SHP77 treated with DMSO at 0.1 percent for 48 hours (cell line): ENCODE data around the gene ERN1.

Experiments used
- DNase-seq: peaks from one replicate; lab custom pipeline; 2025; lab: John Stamatoyannopoulos, UW

The ERN1 gene

DNA sequence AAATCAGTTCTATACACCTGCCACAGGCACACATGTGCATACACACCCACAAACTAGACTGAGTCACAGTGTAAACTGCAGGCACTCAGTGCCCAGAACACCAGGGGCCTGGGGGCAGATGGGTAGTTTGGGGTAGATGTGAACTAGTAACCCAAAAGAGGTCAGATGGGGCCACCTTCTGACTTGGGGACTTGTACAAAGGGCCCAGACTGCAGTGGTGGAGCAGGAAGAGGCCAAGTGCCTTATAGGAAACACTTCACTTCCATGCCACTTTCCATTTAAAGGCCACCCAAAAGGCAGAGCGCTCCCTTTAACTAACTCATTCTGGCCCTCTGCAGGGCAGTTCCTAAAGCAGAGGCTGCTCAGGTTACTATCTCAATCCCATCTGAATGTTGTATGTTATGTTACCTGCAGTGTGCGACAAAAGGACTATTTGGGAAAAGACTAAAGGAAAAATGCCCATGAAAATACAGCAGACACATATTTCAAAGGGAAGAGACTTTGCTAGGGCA, 27.8 kb upstream of the ERN1 start:
- no peak for DNase-seq

DNA sequence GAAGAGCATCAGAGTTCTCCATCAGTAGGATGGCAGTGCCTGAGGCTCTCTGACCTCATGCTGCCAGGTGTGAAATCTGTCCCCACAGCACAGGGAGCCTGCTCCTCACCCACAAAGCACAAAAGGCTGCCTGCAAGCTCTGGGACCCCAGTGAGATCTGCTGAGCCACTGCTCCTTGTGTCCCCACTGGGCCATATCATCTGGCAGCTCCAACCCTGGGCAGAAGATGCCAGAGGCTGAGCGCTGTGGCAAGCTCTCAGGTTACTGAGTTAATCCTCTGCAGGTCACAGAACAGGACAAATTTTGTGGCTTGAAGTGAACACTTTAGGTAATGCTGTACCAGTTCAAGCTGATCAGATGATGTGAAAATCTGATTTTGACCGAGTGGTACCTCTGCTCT, 26.7 kb upstream of the ERN1 start:
- DNase-seq = no peak

DNA sequence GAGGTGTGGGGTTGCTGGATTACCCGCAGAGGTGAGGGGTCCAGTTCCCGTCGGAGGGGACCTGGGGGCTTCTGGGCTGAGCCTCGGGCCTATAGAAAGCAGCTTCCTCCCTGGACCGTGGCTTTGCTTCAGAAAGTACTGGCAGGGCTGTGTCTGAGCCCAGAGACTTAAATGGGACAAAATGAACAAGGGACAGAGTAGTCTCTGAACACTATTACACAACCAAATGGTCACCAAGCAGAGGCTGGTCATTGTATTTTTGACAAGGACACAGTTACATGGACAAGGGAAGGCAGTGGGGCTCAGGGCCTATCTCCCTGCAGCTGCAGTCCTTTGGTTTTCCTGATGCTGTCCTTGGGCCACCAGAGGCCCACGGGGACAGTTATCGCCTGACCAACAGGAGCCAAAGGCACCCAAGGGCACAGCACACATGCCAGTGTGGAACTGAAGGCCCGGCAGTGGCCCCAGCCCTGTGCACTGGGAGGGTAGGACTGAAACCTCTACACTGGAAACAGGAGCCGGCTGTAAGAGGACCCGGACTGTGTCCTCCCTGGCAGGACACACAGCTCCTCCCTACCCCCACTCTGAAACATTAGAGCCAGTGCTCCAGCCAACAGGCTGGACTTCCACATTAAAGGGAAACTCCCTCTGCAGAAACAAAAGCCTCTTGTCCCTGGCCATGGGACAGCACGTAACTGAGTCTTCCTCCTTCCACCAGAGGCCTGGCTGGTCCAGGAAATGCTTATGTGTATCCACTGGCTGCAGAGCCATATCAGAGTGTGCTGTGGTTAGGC, 26.0 kb upstream of the ERN1 start:
- no peak for DNase-seq

DNA sequence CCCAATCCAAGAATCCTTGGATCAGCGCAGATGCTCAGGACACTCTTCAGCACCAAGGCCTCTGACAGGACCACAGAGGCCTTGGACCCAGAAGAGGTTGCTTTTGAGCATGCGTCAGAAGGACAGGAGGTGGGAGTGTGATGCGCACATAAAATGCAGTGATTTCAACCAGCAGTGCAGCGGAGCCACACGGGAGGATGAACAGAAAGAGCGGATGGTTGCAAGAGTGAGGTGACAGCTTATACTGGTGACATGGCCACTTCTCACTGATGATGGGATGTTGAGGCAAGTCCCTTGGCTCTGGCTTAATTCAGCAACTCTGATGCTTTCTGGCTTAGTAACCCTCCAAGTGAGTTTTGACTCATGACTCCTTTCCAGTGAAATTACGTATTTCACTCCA, 25.2 kb upstream of the ERN1 start:
- DNase-seq = no peak

DNA sequence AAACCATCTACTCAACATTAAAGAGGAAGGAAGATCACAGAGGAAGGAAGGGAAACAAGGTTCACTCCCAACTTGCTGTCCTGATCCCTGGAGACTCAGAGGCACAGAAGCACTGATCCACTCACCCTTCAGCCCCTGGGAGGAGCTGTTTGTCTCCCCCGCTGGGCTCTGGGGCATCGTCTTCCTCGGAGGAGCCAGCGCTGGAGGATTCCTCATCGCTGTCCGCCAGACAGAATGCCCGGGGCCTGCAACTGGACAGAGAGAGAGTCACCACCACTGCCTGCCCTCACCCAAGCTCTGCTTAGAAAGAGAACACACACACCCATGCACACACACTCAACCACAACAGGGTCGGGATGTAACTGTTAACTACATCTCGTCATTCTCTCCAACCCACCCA, 24.8 kb upstream of the ERN1 start:
- DNase-seq = no peak

DNA sequence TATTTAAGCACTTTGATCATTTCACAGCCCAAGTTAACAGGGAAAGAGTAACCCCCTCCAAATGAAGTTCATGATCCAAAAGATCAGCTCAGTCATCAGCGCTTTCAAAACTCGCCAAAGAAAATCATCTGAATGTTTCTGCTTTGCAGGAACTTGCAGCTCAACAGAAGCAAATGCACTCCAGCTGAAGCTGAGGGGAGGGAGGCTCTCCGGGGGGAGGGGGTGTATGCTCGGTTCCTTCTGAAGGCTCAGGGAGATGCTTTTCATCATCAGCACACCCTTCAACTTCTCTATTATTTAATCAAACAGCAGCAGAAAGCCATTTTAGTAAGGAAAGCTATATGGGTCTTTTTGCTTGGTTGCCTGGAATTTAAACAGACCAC, 24.4 kb upstream of the ERN1 start:
- DNase-seq = no peak

DNA sequence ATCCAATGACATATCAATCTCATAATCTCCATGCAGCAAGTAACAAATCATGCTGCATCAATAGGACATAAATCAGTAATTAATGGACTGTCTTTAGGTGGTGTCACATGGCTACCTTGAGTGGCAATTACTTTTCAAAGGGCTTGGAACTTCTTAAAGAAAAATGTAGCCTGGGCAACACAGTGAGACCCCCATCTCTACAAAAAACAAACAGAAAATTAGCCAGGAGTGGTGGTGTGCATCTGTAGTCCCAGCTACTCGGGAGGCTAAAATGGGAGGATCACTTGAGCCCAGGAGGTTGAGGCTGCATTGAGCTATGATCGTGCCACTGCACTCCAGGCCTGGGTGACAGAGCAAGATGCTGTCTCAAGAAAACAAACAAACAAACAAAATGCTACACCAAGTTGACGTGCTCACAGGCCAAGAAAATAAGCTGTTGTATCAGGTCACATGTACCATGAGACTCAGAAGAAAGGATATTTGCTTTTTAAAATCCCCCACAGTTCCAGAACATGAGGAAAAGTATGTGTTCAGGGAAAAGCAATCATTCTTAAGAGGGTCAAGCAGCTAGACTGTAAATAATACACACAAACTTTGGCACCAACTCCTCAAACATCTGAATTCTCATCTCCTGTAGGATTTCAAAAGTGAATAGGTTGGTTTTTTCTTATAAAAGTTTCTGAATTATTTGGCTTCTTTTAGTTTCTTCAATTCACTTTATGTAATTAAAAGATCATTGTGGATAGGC, 23.8 kb upstream of the ERN1 start:
- DNase-seq = no peak

DNA sequence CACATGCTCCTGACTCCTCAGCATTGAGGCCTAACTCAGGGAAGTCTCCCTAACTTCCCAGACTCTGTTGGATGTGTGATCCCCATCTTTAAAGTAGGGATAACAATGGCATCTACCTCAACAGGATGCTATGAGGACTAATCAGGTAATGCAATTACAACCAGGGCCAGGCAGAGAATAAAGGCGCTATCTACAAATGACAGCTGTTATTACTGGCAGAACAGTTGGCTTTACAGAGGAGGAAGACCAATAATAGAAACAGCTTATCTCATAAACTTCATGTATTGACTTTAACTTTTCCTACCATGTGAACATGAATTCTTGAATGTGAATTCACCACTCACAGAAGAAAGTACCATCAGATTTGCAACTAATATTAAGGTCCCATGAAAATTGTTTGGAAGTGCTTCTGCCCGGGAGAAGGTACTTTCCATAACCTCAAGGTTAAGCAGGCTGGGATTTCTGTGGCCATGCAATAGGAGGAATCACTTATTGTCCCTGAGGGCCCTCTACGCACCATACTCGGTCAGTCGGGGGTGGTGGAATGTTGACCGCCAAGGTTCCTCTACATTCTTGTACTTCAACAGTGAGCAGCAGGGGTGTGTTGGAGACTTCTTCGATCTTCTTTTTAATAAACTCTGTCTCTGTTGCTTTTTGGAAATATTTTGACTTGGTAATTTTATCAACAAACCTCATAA, 22.6 kb upstream of the ERN1 start:
- no peak for DNase-seq

DNA sequence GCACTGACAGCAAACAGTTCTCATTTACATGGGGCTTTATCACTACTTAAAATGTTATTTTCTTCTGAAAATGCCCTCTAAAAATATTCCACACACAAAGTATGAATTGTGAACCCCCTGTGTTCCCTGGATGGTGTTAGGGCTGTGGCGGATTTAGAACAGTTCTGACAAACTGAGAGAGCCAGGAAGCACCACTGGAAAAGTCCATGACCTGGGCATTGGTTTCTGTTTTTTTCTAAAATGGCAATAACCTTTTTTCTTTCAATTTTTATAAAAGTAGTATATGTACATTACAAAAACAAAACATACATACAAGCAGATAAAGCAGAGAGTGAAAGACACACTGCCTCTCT, 21.0 kb upstream of the ERN1 start:
- DNase-seq = no peak

DNA sequence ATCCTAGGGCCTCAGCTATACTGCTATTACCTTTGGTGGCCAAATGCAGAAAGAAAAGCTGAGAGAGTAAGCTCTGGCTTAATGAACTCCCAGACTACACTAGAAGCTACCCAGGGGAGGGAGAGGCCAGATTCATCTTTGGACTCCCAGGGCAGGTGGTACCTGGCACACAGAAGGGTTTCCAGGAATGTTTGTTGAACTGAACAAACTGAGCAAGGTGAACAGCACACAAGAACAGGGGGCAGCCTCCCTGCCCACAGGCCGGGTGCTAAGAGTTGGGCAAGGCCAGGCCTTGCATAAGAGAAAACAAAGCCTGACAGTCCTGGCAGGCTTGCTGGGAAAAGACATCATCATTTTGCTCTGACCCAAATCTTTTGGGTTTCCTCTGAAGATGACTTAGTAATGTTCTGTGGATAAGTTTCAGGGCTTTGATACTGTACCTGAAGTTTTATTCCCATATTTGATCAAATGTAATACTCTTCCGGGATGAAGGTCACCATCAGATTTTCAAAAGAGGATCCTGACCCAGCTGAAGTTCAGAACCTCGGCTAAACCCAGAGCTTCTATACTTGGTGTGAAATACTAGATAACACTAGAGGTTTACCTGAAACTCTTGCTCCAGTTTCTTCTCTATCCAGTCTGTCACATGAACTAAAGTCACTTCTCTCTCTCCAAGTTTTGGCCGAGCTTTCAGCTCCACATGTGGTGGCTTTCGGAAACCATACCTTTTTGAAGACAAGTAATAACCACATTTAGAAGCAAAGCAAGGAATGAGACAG, 20.5 kb upstream of the ERN1 start:
- no peak for DNase-seq

DNA sequence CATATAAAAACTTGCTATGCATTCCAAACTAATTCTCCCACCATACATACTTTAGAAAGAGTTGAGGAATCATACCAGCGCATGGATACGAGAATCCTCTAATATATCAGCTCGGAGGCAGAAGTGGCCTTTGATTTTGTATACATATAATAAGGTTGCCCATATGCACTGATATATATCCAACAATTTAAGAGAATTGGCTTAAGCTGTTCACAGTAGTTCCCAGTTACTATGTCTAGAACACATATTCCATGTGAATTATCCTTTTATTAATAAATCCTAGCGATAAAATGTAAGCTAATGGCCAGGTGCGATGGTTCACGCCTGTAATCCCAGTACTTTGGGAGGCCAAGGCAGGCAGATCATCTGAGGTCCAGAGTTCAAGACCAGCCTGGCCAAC, 19.3 kb upstream of the ERN1 start:
- DNase-seq = no peak

DNA sequence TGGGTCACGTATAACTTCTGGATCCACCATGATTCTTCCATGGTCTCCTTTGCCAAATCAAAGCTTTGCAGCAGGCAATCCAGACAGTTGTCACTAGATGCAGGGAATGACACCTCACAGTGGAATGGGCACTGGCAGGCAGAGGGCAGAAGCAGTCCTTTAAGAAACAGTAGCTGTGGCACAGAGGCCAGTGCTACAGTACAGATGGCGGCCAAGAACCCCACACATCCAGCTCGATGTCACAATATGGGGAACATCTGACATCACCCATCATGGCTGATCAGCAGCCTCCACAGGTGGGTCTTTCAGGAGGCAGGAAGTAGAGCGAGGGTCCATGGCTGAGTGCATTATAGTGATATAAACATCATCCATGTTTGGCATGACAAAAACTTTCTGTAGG, 18.8 kb upstream of the ERN1 start:
- DNase-seq = no peak

DNA sequence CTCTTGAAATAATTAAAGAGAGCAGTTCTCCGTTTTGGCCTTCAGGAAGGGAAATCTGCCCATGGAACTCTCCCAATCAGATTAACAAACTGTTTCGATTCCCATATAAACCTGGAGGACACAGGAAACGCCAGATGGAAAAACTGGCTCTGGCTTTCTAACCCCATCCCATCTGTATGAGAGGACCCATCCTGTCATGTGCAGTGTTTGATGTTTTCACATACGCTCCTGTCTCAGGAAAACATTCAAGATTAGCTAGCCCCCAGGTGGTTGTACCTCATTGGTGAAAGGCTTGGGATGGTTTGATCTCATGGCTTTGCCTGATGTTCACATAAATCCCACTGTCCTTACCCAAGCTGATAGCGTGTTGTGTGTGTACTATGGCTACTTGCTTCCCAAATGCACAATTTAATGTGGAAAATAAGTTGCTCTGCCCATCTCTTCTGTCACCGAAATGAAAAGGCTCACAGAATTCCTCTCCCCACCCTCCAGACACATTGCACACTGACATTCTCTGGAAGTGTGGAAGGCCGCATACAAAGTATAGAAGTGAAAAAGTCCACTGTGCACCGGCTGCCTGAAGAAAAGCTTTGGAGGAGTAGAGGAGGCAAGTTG, 18.2 kb upstream of the ERN1 start:
- no peak for DNase-seq

DNA sequence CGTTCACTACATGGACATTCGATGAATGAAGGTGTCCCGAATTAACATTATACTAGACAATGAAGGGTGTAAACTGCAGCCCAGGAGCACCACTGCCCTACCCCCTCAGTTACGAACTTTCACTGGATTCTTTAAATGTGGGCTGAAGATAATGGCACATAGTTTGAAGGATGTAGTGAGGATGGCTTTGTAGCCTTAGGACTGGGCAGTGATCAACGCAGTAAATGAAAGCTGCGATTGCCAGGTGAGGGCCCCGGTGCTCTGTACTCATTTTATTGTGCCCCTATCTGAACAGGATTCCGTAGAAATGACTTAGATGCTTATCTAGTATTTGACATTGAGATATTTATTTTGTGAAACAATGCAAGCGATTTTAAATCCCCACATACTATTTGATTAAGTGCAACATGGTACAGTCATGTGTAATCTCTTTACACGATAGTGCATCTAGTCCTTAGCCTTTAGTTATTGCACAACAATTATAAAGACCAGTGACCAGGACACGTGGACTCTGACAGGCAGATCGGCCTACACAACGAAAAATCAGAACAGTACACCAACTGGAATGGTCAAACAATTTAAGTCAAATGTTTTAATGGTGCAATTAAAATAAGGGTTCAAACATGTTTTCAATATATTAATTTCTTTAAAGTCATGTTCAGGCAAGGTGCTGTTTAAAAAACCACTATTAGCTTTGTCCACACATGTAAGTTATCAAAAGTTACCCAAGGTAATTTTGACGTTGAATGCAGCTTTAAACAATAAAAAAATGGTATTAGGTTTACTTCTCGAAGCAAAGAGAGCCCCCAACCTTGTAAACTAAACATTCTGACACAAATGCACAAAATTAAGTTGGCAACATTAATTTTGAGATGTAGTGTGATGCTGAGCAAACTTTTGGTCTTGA, 17.4 kb upstream of the ERN1 start:
- DNase-seq = no peak

DNA sequence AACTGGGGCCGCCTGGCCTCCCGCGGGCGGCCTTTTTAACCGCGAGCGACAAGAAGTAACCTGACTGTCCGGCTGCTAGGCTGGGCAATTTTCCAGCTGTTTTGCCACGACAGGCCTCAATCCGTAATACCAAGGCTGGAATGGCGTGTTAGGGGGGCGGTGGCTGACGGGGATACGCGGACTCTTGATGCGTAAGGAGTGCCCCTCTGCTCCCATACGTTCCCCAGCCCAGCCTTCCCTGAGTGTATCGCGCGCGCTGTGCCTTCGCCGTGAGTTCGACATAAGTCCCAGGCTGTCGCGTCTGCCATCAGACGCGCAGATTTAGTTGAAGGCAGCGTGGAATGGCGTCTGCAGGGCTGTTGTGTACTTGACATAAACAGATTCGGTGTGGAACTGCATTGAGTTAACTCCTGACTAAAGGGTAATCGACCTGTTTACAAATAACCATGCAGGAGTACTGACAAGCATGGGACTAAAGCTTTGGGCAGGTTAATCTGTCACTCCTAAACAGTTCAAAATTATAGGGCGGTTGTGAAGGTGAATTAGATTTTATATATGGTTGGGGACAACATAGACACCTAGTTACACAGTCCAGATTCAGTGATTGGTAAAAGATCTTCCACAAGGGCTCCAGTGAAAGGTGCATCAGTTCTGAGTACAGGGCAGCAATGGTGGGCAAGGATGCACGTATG, 16.6 kb upstream of the ERN1 start:
- no peak for DNase-seq

DNA sequence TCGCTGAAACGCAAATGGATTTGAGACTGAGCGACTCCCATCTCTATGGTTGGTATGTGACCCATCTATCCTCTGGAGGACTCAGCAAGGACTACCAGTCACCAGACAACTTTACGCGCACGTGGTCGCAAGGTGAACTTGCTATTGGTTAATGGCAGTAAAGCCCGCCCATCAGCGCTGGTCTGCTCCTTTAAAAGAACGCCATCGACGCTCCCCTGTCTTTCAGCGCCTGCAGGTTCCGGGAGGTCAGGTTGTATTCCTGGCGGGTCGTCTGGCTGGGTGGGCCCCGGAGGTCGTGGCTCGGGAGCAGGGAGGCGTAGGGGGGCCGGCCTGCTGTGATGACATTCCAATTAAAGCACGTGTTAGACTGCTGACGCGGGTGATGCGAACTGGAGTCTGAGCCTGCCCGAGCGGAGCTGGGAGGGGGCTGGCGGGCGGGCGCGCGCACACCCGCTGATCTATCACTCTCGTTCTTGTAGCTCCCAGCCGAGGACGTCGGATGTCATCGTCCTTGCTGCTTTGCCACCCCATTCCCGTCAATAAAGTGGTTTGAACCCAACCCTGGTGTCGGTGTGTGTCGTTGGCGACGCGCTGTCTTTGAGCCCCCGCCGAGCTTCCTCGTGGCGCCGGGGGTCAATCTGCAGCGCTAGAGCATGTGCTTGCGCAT, 15.9 kb upstream of the ERN1 start:
- peak; percentile 97 for DNase-seq

DNA sequence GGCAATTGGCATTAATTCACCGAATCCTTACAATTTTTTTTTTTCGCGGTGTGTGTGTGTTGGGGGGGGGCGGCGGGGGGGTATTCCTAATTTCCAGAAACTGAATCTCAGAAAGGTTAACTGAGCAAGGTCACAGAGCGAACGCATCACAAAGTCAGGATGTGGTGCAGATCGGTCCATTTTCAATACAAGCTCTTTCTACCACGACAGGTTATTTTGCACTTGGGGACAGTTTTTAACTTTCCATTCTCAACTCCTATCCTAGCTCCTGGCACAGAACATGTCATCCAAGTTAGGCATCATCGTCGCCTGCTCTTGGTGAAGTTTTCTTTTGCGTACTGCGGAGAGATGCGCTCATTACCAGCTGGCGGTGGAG, 15.4 kb upstream of the ERN1 start:
- no peak for DNase-seq

DNA sequence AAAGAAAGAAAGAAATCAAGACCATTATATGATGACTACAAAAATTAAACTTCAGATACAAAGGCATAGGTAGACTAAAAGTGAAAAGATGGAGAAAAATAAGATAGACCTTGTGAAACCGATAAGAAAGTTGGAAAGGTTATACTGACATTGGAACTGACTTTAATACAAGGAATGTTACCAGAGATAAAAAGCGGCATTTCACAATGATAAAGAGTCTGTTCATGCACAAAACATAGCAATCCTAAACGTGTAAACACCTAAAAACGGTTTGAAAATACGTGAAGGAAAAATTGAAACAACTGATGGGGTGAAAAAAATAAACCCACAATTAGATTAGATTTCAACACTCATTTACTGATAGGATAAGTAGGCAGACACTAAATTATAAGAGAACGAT, 9.6 kb upstream of the ERN1 start:
- DNase-seq = no peak

DNA sequence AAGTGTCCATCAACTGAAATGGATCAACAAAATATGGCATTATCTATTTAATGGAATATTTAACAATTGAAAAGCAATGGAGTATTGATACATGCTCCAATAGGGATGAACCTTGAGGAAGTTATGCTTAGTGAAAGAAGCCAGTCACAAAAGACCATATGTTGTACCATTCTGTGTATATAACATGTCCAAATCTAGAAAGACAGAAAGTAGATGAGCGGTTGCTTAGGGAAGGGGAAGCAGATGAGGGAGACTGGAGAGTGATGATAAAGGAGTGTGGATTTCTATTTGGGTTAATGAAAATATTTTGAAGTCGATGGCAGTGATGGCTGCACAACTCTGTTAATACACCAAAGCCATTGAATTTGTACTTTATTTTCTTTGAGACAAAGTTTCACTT, 8.5 kb upstream of the ERN1 start:
- DNase-seq = no peak

DNA sequence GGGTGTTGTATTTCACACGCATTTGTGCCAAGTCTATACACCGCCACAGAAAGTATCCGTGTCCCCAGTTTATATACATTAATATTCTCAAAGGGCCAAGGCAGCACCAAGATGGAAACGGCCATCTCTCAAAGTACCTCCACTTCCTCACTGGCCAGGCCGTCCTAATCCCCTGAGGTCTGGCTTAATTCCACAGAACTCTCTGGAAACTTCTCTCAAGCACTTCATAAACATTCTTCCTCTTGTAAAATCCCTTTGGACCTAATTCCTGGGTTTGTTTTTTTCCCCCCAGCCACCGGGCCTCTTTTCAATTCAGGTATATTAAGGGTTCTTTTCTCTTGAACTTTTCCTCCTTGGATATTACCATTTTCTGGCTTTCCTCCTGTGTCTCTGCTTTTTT, 5.1 kb upstream of the ERN1 start:
- no peak for DNase-seq
